Osteocyte (in vitro differentiated cells): ENCODE measurements around the gene IFNL1. TPM values are rescaled to one million over a fixed set of nuclear protein-coding genes. Genes with fewer than 3 reads are reported as not detected.

ENCODE experiments used
- DNase-seq: peaks from one replicate; pipeline ENCODE4 v3.0.0; 2021; ENCODE audit warnings: mixed read lengths; ENCODE audit not compliant: unreplicated experiment; ENCODE audit errors: extremely low spot score
- H3K27ac Mint-ChIP-seq: one replicate; pipeline ENCODE4 v1.8.0; 2021; ENCODE audit warnings: mild to moderate bottlenecking, mixed read lengths; ENCODE audit not compliant: unreplicated experiment
- H3K27me3 Mint-ChIP-seq: one replicate; pipeline ENCODE4 v1.8.0; 2021; ENCODE audit warnings: mixed read lengths; ENCODE audit not compliant: unreplicated experiment
- H3K36me3 Mint-ChIP-seq: one replicate; pipeline ENCODE4 v1.8.0; 2021; ENCODE audit warnings: mixed read lengths; ENCODE audit not compliant: unreplicated experiment
- H3K4me1 Mint-ChIP-seq: one replicate; pipeline ENCODE4 v1.8.0; 2021; ENCODE audit warnings: mixed read lengths; ENCODE audit not compliant: unreplicated experiment
- H3K4me3 Mint-ChIP-seq: one replicate; pipeline ENCODE4 v1.8.0; 2021; ENCODE audit warnings: mild to moderate bottlenecking, moderate library complexity, mixed read lengths; ENCODE audit not compliant: unreplicated experiment
- H3K9me3 Mint-ChIP-seq: one replicate; pipeline ENCODE4 v1.8.0; 2021; ENCODE audit warnings: mixed read lengths; ENCODE audit not compliant: unreplicated experiment
- total RNA-seq: library from RNA; stranded (reverse); gene quantifications from 2 replicates; pipeline ENCODE4 v1.2.1, GENCODE V29; 2021
- TF ChIP-seq, protein P1 (sequence below): fragments of 200-600 bp; sonication (generic); IDR thresholded peaks from 2 replicates; pipeline ENCODE4 v1.5.0; 2021; ENCODE audit warnings: antibody characterized with exemption, mild to moderate bottlenecking, moderate library complexity

The IFNL1 gene
- total RNA-seq, 1 donor from 2014 or later = not detected

DNA sequence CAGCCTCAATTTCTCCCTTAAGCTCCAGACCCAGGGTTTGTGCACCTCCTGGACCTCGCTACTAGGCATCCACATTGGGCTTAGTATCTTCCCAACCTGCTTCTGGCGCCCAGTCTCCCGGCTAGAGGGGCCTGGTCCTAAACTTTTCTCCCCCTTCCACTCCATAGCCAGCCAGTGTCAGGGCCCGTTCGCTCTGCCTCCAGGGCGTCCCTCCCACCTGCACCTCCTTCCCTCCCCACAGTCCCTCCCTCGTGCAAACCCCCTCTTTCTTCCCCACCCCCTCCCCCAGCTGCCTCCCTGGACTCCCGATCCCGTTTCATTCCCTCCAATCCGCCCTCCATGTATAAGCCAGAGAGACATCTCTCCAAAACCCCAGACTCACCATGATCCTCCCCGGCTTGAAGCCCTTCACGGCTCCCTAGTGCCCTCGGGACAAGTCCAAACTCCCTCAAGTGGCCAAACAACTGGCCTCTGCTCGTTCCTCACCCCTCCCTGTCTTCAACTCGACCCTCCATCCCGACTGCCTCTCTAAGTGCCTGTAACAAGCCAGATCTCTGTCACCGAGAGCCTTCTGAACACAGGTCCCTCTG is 45.0 kb downstream of the IFNL1 start:
- TF ChIP-seq, protein P1, sequence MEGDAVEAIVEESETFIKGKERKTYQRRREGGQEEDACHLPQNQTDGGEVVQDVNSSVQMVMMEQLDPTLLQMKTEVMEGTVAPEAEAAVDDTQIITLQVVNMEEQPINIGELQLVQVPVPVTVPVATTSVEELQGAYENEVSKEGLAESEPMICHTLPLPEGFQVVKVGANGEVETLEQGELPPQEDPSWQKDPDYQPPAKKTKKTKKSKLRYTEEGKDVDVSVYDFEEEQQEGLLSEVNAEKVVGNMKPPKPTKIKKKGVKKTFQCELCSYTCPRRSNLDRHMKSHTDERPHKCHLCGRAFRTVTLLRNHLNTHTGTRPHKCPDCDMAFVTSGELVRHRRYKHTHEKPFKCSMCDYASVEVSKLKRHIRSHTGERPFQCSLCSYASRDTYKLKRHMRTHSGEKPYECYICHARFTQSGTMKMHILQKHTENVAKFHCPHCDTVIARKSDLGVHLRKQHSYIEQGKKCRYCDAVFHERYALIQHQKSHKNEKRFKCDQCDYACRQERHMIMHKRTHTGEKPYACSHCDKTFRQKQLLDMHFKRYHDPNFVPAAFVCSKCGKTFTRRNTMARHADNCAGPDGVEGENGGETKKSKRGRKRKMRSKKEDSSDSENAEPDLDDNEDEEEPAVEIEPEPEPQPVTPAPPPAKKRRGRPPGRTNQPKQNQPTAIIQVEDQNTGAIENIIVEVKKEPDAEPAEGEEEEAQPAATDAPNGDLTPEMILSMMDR = no peak
- Mint-ChIP-seq H3K4me3 (peak overlapping the region; percentile 90), H3K4me1 (peaks cover 41% of the 10 kb centered on the region), H3K27me3 (no peaks in the 10 kb centered on the region), H3K9me3 (no peaks in the 10 kb centered on the region), H3K27ac (peak overlapping the region; percentile 91), H3K36me3 (peaks cover 5% of the 10 kb centered on the region)
- DNase-seq = no peak

DNA sequence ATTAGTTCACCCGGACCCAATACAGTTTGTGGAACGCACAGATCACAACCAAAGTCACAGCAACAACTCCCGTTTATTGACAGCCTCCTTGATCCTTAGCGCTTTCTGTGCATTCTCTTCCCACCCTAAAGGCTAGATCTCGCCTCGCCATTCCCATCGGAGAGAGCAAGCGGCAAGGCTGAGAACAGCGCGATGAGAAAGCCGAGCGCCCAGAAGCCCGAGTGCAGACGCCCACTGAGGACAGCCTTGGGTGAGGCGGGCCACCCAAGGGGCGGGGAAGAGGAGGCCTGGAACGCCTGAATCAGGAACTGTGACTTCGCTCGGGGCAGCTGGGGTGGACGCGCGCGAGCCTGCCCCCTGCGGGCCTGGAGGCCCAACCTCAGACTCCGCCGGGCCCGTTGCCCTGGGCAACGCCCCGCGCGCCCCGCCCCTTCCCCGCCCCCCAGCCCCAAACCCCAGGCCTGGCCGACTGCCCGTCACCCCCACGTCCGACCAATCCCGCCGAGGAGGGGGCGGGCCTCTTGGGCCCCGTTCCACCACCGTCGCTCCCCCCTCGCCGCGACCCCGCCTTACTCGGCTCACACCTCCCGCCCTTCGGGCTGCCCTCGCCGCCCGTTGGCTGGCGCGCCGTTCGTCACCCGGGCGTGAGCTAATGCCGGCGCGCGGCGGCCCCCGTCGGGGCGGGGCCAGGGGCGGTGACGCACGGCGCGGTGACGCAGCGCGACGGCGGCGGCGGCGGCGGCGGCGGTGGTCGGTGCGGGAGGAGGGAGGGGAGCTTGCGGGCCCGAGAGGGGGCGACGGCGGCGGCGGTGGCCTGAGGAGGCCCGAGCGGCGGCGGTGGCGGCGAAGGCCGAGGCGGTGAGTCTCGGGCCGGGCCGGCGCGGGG is 45.8 kb downstream of the IFNL1 start, which contains the start of gene SAMD4B:
SAMD4B (plus strand) TSS at position 703 of the 886 bp plus-strand sequence. CDS start 14,473 bp downstream, outside the sequence.
- Mint-ChIP-seq H3K4me1 (peaks cover 41% of the 10 kb centered on the region), H3K36me3 (peaks cover 5% of the 10 kb centered on the region)

DNA sequence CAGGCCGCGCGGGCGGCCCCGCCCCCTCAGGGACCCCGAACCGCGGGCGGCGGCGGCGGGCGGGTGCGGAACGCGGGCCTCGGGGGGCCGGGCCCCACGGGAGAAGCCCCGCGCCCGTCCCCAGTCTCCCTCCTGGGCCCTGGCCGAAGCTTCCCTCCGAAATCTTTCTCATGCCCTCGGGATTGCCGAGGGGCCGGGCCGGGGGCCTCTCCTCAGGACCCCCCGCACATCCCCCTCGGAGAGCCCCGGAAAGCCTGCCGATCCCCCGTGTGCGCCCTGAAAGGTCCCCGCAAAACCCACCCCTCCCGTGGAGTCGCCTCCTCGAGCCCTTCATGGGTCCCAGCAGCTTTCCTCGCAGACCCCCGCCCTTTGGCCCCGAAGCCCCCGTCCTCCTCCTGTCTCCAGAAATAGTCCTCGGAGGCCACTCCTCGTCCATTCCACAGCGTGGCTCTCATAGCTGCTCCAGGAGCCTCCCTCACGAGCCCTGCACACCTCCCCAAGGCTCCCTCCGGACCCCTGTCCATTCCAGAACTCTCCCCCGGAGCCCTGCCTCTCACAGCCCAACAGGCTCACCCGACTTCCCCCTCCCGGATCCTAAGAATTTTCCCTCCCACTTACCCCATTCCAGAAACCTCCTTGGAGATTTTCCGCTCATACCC is 46.6 kb downstream of the IFNL1 start:
- Mint-ChIP-seq H3K4me1 (peaks cover 49% of the 10 kb centered on the region), H3K4me3 (peak overlapping the region; percentile 87), H3K9me3 (no peaks in the 10 kb centered on the region), H3K27me3 (no peaks in the 10 kb centered on the region), H3K27ac (peak overlapping the region; percentile 82), H3K36me3 (peaks cover 5% of the 10 kb centered on the region)
- DNase-seq = no peak
- TF ChIP-seq, protein P1 = no peak

More for the DNA sequence above, 45.8 kb downstream of the IFNL1 start, which contains the start of gene SAMD4B:
- TF ChIP-seq, protein P1 = peak; percentile 89
- Mint-ChIP-seq H3K9me3 (no peaks in the 10 kb centered on the region), H3K27me3 (no peaks in the 10 kb centered on the region), H3K27ac (peak within 1 kb of the TSS; percentile 91), H3K4me3 (peak within 1 kb of the TSS; percentile 90)
- peak; percentile 100 for DNase-seq

- Mint-ChIP-seq H3K4me3 (no peak overlapping the region), H3K27ac (no peak overlapping the region), H3K36me3 (peaks cover 14% of the 10 kb centered on the region), H3K4me1 (peaks cover 45% of the 10 kb centered on the region), H3K9me3 (no peaks in the 10 kb centered on the region), H3K27me3 (no peaks in the 10 kb centered on the region)
- TF ChIP-seq, protein P1 = no peak
- no peak for DNase-seq
Observed at GRCh38 chr19:39345956-39346355, 49.7 kb downstream of the IFNL1 start.
